ENCODE results near the gene ITGAL.

- TF ChIP-seq EZH2 (optimal IDR thresholded peaks at IDR 0.05; ENCODE audit: low read depth, low read length) (no peak), CTCF (IDR thresholded peaks at IDR 0.05; ENCODE audit: low read length) (no peak)
Observed at GRCh38 chr16:30484887-30485286, 12.3 kb downstream of the ITGAL start.

Measured in MM.1S (cell line).